ENCODE results near the gene LEMD2. TPM values are rescaled to one million over a fixed set of nuclear protein-coding genes. Genes with fewer than 3 reads are reported as not detected.

The LEMD2 gene
- total and polyA plus RNA-seq, 2 of the 4 experiments (the other 2 are of a cell fraction), result 26.5 to 43.6 TPM

DNA sequence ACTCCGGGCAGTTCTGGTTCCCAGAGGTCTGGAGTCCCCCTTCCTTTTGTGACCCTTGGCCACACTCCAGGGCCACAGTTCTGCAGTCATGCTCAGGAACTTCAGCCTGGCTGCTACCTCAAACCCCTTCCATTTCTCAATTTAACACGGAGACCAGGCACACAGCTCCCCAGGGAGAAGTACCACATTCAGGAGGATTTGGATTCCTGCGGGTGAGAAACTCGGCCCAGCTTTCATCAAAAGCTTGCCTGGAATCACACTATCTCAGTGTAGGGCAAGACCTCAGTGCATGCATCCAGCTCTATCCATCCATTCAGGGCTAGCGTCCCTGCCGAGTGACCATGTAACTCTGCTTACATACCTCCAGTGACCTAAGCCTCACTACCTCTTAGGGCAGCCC is 25.4 kb downstream of the LEMD2 start:
- in situ Hi-C loops (cut with MboI; ENCODE audit: low sequenced_read_pairs), result loop anchor here (10.0 kb wide), 2 partner anchors 179 to 391 kb away; partner anchors contain the start of gene BAK1

More for the DNA sequence above, 25.4 kb downstream of the LEMD2 start:
- Histone ChIP-seq H3K27me3 (ENCODE audit: control insufficient read depth, insufficient read depth, low read length) (no peaks in the 10 kb centered on the region), H3K27ac (ENCODE audit: insufficient read depth, low read length) (no peak overlapping the region), H3K4me1 (ENCODE audit: control insufficient read depth, insufficient read depth, low read length) (peaks cover 22% of the 10 kb centered on the region; the same call in 1 of the 2 replicates), H3K36me3 (ENCODE audit: control insufficient read depth, insufficient read depth, low read length) (no peaks in the 10 kb centered on the region), H4K8ac (ENCODE audit: low read depth in 2 of 2, low read length in 2 of 2) (no peak overlapping the region), H2AK9ac (replicated peaks; ENCODE audit: low read depth, low read length, poor library complexity) (no peak overlapping the region), H2BK20ac (ENCODE audit: low read depth, low read length) (no peak overlapping the region), H2AK5ac (ENCODE audit: low read depth, low read length) (no peak overlapping the region), H3K4me2 (ENCODE audit: low read depth, low read length) (no peak overlapping the region), H3K79me1 (ENCODE audit: low read depth in 1 of 2, low read length in 2 of 2) (no peaks in the 10 kb centered on the region), H3K23ac (ENCODE audit: low read depth, low read length) (no peak overlapping the region), H3K14ac (replicated peaks; ENCODE audit: low read depth, low read length) (no peak overlapping the region), H3K4ac (ENCODE audit: low read depth, low read length) (no peak overlapping the region), H4K20me1 (ENCODE audit: insufficient read depth, low read length) (peaks cover 3% of the 10 kb centered on the region; the same call in 1 of the 2 replicates), H3K9ac (ENCODE audit: low read depth, low read length) (no peak overlapping the region), H3K18ac (ENCODE audit: low read depth, low read length) (no peak overlapping the region), H4K5ac (ENCODE audit: low read depth, low read length) (no peak overlapping the region), H4K91ac (ENCODE audit: insufficient read depth, low read depth, low read length) (no peak overlapping the region), H3K4me3 (ENCODE audit: insufficient read depth, low read depth, low read length) (no peak overlapping the region), H3K56ac (ENCODE audit: extremely low read depth, insufficient read depth, low read length) (no peak overlapping the region), H3K9me1 (ENCODE audit: insufficient read depth, low read length) (0 out of 2 replicates have a peak, but pooled peaks cover 8% of the 10 kb centered on the region), H2AFZ (replicated peaks; ENCODE audit: low read length, poor library complexity) (no peak overlapping the region), H2BK15ac (ENCODE audit: low read depth, low read length) (no peak overlapping the region), H2BK120ac (ENCODE audit: low read depth, low read length) (no peak overlapping the region), H2BK5ac (ENCODE audit: low read depth, low read length, poor library complexity, severe bottlenecking) (no peak overlapping the region), H3K9me3 (ENCODE audit: control insufficient read depth, insufficient read depth, low read length) (no peaks in the 10 kb centered on the region)
- ATAC-seq (ENCODE audit: low read depth) (no peak), DNase-seq (no peak)
- BruUV-seq (replicated peaks), result no TSS peak
- ChIA-PET CTCF (interaction anchor here (4.8 kb wide), 1 partner anchor 18 kb away, joined by 29 read pairs; the partner anchor contains the start of gene IP6K3), POLR2A (ENCODE audit: unreplicated experiment) (no interaction called here)
- intact Hi-C loops (cut with micrococcal nuclease) (loop anchor here (5.0 kb wide), 1 partner anchor 176 kb away; no protein-coding TSS in a partner anchor), dilution Hi-C loops (cut with HindIII; ENCODE audit: low sequenced_read_pairs, unreplicated experiment) (no loop called here)
- no CpG with 5 or more reads among the region's 6 CpGs for WGBS, 2 experiments (ENCODE audit: extremely low coverage in 2 of 2, insufficient read length in 1 of 2)
- TF ChIP-seq POLR2A (IDR thresholded peaks at IDR 0.05; ENCODE audit: low read depth, low read length) (no peak), RAD21 (IDR thresholded peaks at IDR 0.05; ENCODE audit: low read length) (no peak), NFE2L2 (IDR thresholded peaks at IDR 0.05; ENCODE audit: low read depth, low read length) (no peak), RCOR1 (IDR thresholded peaks at IDR 0.05; ENCODE audit: insufficient replicate concordance, low read length) (no peak), SMC3 (IDR thresholded peaks at IDR 0.05; ENCODE audit: low read depth, low read length) (no peak), BHLHE40 (IDR thresholded peaks at IDR 0.05; ENCODE audit: low read depth, low read length) (no peak), FOS (IDR thresholded peaks at IDR 0.05; ENCODE audit: low read depth, low read length) (no peak), USF2 (IDR thresholded peaks at IDR 0.05; ENCODE audit: low read depth, low read length) (no peak), CTCF (conservative IDR thresholded peaks at IDR 0.05; ENCODE audit: low read depth, low read length) (no peak), MAZ (IDR thresholded peaks at IDR 0.05; ENCODE audit: borderline replicate concordance, low read depth, low read length) (no peak), MXI1 (IDR thresholded peaks at IDR 0.05; ENCODE audit: borderline replicate concordance, low read depth, low read length) (no peak), RFX5 (IDR thresholded peaks at IDR 0.05; ENCODE audit: low read depth, low read length) (no peak), CHD1 (IDR thresholded peaks at IDR 0.05; ENCODE audit: low read depth, low read length) (no peak), CEBPB (IDR thresholded peaks at IDR 0.05; ENCODE audit: low read depth, low read length) (no peak)
